GM19324 (cell line): ENCODE measurements around the gene ONECUT3.
"Not testable (repeated sequence)": the region's sequence is repeated elsewhere in the genome, so short reads cannot be mapped to it uniquely, and the experiment has no call there.

ENCODE experiments used
- ATAC-seq: cut with Tn5 transposase; IDR thresholded peaks from one replicate; pipeline ENCODE4 v1.9.1; 2021; ENCODE audit warnings: mild to moderate bottlenecking, moderate library complexity; ENCODE audit not compliant: unreplicated experiment, low FRiP score

The ONECUT3 gene

DNA sequence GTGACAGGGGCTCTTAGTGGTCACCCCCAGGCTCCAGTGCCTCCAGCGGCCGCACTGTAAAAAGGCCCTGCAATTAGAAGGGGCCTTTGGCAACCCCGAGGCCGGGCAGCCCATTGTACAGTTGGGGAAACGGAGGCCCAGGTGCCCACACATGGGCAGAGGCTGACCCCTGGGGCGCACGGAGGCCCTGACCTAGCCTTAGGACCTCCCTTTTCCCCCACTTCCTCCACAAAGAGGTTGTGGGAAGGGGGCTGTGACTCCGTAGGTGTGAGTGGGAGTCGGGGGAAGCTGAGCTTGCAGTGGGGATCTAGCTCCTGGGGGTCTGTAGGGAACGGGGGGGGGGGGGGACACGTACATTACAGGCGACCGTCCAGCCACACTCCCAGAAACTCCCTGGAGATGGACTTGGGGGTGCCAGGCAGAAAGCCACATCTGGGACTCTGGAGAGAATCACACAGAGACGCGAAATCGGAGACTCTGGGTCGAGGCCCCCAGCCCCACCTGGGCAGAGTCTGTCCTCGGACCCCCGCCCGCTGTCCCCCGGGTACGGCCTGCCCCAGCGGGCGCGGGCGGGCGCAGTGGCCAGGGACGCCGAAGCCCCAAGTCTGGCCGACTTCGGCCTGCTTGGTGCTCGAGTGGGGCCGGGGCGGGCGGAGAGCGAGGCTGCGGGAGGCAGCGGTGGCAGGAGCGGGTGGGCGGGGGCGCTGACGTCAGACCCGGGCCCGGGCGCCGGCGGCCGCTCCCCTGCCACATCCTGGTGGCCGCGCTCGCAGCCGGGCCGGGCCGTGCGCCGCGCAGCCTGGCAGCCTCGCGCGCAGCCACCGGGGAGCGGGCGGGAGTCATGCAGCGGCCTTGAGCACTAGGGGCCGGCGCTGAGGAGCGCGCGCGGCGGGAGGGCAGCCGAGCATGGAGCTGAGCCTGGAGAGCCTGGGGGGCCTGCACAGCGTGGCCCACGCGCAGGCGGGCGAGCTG lies at the start of gene ONECUT3:
ONECUT3 (plus strand) TSS at position 750 of the 972 bp plus-strand sequence; CDS start at position 907, 157 bp downstream.
- no peak for ATAC-seq

DNA sequence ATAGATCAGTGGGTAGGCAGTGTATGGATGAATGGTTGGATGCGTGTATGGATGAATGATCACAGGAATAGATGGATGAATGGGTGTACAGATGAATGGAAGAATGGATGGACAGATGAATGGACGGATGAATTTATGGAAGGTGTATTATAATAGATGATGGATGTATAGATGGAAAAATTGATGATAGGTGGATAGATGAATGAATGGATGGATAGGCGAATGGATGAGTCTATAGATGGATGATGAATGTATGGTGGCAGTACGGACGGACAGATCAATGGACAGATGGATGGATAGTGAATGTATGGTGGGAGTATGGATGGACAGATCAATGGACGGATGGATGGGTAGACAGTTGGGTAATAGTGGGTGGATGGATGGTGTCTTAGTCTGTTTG lies 49.0 kb upstream of the ONECUT3 start:
- ATAC-seq, result no peak

DNA sequence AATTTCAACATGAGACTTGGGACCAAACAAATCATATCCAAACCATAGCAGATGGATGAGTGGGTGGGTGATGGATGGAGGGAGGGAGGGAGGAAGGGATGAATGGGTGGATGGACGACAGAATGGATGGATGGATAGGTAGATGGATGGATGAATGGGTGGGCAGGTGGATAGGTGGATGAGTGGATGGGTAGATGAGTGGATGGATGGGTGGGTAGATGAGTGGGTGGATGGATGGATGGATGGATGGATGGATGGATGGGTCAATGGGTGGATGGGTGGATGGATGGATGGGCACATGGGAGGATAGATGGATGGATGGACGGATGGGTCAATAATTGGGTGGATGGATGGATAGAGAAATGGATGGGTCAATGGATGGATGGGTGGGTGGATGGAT lies 47.9 kb upstream of the ONECUT3 start:
- ATAC-seq, result no peak

DNA sequence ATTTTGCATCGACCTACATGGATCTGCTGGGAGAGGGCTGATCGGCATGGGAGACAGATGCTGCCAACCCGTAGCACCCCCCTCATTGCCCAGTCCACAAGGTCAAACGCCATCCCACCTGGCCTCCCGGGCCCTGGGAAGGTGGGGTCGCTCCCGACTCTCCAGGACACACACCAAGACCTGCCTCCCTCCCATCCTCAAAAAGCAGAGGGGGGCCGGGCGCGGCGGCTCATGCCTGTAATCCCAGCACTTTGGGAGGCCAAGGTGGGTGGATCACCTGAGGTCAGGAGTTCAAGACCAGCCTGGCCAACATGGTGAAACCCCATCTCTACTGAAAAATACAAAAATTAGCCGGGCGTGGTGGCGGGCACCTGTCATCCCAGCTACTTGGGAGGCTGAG lies 46.7 kb upstream of the ONECUT3 start:
- not testable (repeated sequence) for ATAC-seq

DNA sequence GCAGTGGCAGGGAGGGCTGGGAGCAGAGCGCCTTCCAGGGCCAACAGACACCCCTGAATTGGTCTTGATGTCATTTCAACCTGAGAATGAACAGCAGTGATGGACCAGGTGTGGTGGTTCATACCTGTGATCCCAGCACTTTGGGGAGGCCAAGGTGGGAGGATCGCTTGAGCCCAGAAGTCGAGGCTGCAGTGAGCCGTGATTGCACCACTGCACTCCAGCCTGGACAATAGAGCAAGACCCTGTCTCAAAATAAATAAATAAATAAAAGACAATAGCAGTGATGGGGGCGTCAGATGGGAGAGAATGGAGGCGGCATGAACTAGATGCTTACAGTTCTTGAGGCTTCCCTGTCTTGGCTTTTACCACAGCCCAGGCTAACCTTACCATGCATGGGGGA lies 46.1 kb upstream of the ONECUT3 start:
- no peak for ATAC-seq

DNA sequence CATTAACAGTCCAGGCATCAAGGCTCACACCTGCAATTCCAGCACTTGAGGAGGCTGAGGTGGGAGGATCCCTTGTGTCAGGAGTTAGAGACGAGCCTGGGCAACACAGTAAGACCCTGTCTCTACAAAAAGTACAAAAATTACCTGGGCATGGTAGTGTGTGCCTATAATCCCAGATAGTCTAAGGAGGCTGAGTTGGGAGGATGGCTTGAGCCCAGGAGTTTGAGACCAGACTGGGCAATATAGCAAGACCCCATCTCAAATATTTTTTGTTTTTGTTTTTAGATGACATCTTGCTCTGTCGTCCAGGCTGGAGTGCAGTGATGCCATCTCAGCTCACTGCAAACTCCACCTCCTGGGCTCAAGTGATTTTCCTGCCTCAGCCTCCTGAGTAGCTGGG lies 40.1 kb upstream of the ONECUT3 start:
- no peak for ATAC-seq

DNA sequence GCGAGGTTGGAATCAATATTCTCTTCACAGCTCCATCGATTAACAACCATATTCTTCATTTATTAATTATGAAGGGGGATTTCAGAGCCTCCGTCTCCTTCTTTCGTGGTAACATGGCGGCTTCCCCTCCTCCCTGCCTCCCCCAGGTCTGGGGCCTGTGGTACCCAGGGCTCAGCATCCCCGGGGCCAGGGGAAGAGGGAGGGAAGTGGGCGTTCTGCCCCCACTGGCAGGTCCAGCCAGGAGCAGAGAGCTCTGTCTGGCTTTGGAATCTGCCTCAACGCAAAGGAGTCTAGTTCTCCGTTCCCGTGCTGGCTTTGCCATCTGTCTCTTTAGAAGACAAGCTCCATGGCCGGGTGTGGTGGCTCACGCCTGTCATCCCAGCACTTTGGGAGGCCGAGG lies 37.8 kb upstream of the ONECUT3 start:
- ATAC-seq, result no peak

DNA sequence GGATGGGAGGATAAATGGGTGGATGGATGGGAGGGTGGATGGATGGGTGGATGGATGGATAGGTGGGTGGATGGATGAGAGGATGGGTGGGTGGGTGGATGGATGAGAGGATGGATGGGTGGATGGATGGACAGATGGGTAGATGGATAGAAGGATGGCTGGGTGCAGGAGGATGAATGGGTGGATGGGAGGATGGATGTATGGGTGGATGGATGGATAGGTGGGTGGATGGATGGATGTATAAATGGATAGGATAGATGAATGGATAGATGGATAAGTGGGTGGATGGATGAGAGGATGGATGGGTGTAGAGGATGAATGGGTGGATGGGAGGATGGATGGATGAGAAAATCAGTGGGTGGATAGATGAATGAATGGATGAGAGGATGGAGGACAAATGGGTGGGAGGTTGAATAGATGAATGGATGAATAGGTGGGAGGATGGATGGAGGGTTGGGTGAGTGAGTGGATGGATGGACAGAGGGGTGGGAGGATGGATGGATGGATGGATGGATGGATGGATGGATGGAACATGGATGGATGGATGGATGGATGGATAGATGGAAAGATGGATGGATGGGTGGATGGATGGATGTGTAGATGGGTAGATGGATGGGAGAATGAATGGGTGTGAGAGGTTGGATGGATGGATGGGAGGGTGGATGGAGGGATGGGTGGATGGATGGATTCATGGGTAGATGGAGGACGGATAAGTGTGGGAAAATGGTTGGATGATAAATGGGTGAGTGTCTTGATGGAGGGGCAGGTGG lies 35.9 kb upstream of the ONECUT3 start:
- ATAC-seq, result no peak

DNA sequence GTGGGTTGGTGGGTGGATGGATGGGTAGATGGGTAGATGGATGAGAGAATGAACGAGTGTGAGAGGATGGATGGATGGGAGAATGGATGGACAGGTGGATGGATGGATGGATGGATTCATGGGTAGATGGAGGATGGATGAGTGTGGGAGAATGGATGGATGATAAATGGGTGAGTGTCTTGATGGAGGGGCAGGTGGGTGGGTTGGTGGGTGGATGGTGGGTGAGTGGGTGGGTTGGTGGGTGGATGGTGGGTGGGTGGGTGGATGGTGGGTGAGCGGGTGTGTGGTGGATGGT lies 35.4 kb upstream of the ONECUT3 start:
- no peak for ATAC-seq

DNA sequence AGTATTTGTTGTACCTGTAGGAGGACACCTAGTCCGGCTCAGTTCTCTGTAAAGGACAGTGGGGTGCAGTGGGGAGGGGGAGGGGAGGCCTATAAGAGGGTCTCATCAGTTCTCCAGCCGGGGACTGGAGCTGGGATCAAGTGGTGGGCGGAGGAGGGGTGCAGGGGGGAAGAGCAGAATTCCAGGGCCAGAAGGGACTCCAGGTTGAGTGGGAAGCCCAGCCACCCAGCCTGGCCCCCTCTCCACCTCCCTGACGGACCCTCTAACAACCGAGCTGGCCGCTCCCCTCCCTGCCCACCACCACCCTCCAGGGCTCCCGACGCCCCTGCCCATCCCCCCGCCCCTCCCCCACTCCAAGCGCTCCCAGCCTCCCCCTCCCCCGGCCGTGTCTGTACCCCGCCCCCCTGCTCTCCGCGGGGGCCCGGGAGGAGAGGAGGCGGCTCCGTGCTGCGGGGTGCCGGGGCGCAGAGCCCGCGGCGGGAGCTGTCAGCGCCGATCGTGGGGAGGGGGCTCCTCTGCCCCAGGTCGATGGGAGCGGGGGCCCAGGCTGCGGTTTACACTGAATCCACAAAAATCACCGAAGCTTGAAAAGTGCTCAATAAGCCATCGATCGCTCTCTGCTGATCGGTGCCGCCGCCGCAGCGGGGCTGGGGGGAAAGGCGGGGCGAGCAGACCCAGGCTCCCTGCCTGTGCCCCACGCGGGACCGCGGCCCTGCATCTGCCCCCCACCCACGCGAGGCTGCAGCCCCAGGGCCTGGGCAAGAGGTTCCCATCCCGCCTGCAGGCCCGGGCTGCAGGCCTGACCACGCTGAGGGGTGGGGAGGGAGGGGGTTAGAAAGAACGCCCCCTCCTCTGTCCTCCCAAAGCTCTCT lies 34.6 kb upstream of the ONECUT3 start:
- ATAC-seq, result no peak

DNA sequence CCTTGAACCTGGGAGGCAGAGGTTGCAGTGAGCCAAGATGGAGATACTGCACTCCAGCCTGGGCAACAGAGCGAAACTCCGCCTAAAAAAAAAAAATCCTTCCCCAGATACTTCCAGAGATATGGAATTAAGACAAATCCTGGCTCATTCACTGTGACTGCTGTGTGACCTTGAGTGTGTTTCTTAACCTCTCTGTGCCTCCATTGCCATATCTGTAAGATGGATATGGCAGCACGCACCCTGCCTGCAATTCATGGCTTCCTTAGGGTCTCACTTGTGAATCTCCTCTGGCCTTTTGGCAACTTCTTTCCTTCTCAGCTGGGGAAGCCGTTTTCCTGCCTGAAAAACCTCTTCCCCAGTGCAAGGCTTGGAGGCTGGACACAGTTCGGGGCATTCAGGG lies 33.8 kb upstream of the ONECUT3 start:
- ATAC-seq, result no peak

DNA sequence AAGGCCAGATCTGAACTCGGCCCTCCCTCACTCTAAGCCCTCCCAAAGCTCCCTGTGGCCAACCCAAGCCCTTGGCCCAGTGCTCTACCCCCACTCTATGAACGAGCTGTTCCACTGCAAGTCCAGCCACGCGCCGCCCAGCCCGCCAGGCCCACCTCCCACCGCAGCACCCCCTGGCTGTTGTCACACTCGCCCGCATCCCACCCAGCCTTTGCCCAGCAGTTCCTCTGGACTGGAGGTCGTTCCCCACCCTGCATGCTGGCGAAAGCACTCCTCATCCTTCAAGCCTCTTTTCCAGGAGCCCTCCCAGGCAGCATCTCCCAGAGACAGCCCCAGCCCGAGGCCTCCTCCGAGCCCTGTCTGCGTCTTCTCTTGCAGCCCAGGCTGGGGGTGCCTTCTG lies 33.1 kb upstream of the ONECUT3 start:
- no peak for ATAC-seq

DNA sequence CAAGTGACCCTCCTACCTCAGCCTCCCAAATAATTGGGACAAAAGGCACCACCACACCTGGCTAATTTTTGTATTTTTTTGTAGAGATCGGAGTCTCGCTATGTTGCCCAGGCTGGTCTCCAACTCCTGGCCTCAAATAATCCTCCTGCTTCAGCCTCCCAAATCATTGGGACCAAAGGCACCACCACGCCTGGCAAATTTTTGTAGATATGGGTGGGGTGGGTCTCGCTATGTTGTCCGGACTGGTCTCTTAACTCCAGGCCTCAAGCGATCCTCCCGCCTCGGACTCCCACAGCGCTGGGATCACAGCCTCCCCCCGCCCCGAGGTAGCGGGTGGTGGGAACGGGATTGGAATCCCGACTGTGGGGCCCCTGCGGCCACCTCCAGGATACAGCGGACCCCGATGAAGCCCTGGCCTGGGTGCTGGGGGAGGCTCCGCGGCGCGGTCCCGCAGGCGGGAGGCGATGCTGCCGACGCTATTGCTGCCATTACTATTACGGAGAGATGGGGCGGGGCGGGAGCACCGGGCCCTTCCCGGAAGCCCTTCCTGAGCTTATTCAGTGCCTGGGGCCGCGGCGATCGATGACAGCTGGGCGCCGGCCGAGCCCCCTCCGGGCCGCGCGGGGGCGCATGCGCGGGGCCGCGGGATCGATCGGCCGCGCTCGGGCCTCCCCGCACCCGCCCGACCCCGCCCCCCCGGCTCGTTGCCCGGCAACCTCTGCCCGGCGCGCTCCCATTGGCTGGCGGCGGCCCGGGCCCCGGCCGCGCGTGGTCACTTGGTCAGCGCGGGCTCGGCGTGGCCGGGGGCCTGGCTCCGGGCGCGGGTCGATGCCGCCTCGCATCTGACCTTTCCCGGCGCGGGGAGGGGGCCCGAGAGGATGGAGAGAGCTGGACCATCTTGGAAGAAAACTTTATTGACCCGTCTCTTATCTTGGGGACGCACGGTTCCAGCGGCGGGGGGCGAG lies 27.9 kb upstream of the ONECUT3 start:
- no peak for ATAC-seq

DNA sequence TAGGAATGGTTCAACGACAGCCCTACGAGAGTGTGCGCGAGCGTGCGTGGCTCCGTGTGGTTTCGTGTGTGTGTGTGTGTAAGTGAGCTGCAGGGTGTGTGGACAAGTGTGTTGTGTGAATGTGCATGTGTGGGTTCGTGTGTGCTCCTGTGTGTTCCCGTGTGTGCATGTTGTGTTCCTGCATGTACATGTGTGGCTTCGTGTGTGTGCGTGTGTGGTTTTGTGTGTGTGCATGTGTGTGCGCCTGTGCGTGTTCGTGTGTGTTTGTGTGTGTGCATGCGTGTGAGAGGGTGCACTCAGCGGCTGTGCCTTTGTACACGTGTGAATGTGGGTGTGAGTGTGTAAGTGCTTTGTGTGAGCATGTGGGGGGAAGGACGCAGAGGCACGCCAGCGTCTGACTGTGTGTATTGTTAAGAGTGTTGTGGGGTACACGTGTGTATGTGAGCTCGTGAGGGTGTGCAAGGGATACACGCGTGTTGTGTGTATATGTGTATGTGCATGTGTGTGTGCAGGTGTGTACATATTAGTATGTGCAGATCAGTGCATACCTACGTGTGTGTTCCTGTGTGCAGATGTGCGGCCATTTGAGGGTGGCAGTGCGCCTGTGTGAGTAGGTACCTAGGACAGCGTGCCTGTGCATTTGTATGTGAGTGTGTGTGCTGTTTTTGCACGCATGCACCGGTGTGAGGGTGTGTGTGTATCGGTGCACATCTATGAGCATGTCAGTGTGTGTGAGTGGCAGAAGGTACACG lies 24.3 kb upstream of the ONECUT3 start:
- no peak for ATAC-seq

DNA sequence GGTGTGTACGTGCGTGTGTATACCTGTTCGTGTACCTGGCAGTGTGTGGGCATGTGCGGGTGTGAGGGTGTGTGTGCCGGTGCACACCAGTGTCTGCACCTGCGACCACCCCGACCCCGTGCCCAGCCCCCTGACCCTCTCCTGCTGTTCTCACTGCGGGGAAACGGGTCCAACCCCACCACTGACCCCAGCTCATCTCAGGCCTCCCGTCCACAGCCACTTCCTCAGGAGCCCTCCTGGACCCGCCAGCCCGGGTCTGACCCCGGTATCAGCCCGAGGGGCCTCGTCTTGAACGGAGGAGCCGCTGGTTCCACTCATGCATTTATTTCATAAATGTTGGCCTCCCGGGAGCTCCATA lies 23.8 kb upstream of the ONECUT3 start:
- no peak for ATAC-seq

DNA sequence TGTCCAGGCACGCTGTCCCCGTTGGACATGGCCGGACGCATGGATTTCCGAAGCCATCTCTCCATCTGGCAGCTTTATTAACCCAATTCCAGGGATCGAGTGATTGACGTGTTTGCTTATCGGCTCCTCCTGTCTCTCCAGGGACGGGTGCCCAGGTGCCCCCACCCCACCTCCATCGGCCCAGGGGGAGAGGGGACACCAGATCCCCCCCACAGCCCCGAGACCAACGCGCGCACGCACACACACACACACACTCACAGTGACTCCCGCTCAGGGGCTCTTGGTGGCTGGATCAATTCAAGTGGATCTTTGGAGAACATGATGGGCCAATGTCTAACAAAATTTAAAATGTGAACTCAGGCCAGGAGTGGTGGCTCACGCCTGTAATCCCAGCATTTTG lies 23.1 kb upstream of the ONECUT3 start:
- ATAC-seq, result no peak

DNA sequence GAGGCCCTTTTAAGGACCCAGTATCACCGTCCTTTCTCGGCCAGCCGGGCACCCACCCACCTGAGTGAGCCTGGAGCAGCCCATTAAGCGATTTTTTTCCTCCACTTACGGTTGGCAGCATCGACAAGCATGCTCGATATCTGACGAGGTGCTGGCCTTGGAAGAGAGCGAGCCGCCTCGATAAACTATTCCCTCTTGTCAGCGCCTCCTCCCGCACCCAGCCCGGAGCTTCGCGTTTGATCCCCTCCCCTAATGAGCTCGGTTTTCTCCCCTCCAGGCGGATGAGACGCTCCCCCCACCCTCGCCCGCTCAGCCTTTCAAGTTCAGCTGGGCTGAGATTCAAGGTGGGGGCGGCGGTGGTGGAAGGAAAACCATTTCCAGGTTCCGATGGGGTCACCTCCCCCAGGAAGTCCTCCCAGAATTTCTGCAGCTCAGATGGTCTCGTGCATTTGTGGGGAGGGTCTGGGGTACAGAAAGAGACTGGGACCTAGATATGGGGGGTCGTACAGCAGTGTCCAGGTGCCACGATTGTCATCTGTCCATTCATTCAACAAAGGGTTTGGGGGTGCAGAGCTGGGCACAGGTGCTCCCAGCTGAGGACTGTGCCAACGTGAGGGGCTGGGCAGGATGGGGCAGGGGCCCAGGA lies 18.9 kb upstream of the ONECUT3 start:
- no peak for ATAC-seq

DNA sequence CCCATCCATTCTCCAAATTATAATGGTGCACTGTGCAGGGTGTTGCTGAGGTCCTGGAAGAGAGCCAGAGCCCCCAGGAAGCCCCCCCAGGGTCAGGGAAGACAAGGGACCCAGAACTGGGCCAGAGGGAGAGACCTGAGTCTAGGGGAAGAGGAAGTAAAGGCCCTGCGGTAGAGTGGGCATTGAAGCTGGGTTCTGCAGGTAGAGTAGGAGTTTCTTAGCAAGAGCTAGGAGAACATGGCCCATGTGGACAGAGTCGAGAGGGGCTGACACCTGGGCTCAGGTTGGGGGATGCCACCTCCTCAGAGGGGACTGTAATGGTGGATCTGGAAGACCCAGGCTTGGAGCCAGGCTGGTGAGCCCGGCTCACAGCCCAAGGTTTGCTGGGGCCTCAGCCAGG lies 17.0 kb upstream of the ONECUT3 start:
- ATAC-seq, result no peak

DNA sequence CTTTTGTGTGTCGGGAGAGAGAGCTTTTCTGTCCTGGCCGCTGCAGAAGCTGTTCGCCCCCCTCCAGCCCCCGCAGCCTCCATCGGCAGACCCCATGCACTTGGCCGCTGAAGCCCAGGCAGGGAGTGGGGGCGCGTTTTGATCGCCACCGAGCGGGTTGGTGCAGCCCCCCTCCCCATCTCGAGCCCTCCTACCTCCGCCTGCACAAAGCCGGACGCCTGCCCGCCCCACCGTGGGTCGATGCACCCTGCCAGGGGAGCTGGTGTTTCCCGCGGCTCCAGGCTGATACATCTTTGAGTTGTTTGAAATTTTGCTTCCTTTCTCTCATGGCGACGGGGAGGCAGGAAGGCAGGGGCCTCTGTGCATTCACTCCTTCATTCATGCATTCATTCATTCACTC lies 16.4 kb upstream of the ONECUT3 start:
- no peak for ATAC-seq
